PC-3 (cell line): ENCODE measurements around the gene EIF4EBP3.

Source experiments
- EZH2 ChIP-seq: fragments of 300-600 bp; sonication (generic); IDR thresholded peaks from one replicate; pipeline ENCODE4 v1.6.1; 2017; ENCODE audit warnings: antibody characterized with exemption, mild to moderate bottlenecking, low read length; ENCODE audit not compliant: unreplicated experiment
- EZH2phosphoT487 ChIP-seq: fragments of 300-600 bp; sonication (generic); IDR thresholded peaks from 2 replicates; pipeline ENCODE4 v1.6.1; 2018; ENCODE audit warnings: mild to moderate bottlenecking, antibody characterized with exemption, low read length, borderline replicate concordance
- TF ChIP-seq, protein P1 (sequence below): fragments of 300-600 bp; sonication (generic); conservative IDR thresholded peaks from 2 replicates; pipeline ENCODE4 v1.5.1; 2017; ENCODE audit warnings: antibody characterized with exemption, low read depth, mild to moderate bottlenecking, low read length

DNA sequence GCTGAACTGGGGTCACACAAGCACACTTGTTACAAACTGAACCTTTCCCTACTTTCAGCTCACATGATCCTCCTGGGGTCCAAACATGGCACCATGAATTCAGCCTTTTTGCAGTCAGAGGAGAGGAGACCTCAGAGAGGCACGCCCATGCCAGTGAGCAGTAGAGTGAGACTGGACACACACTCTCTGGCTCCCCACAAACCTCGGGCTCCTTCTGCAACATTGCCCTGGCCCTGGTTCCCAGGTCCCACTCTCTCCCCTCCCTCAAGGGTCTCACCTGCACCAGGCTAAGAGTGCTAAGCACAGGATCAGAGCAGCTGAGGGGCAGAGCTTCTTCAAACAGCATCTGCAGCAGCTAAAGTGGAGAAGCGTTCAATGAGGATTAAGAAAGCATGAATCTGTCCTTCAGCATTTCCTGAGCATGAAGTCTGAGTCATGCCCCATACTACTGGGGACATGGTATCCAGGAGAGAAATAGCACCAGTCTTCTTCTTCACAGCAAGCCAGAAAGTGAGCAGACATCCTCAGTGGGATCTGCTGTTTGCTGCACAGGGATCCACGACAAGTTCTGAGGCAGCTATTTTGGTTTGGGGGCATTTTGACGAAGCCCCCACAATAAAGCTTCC, 44.4 kb downstream of the EIF4EBP3 start:
- TF ChIP-seq EZH2 = no peak
- TF ChIP-seq, protein P1, sequence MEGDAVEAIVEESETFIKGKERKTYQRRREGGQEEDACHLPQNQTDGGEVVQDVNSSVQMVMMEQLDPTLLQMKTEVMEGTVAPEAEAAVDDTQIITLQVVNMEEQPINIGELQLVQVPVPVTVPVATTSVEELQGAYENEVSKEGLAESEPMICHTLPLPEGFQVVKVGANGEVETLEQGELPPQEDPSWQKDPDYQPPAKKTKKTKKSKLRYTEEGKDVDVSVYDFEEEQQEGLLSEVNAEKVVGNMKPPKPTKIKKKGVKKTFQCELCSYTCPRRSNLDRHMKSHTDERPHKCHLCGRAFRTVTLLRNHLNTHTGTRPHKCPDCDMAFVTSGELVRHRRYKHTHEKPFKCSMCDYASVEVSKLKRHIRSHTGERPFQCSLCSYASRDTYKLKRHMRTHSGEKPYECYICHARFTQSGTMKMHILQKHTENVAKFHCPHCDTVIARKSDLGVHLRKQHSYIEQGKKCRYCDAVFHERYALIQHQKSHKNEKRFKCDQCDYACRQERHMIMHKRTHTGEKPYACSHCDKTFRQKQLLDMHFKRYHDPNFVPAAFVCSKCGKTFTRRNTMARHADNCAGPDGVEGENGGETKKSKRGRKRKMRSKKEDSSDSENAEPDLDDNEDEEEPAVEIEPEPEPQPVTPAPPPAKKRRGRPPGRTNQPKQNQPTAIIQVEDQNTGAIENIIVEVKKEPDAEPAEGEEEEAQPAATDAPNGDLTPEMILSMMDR = no peak
- no peak for TF ChIP-seq EZH2phosphoT487
